HG02973 (cell line): Measurements from ENCODE around the gene LYPD6.
"Not testable (repeated sequence)": the region's sequence is repeated elsewhere in the genome, so short reads cannot be mapped to it uniquely, and the experiment has no call there.

Source experiments
- ATAC-seq: cut with Tn5 transposase; IDR thresholded peaks from one replicate; pipeline ENCODE4 v1.9.1; 2021; ENCODE audit warnings: moderate library complexity; ENCODE audit not compliant: unreplicated experiment

LYPD6 gene

DNA sequence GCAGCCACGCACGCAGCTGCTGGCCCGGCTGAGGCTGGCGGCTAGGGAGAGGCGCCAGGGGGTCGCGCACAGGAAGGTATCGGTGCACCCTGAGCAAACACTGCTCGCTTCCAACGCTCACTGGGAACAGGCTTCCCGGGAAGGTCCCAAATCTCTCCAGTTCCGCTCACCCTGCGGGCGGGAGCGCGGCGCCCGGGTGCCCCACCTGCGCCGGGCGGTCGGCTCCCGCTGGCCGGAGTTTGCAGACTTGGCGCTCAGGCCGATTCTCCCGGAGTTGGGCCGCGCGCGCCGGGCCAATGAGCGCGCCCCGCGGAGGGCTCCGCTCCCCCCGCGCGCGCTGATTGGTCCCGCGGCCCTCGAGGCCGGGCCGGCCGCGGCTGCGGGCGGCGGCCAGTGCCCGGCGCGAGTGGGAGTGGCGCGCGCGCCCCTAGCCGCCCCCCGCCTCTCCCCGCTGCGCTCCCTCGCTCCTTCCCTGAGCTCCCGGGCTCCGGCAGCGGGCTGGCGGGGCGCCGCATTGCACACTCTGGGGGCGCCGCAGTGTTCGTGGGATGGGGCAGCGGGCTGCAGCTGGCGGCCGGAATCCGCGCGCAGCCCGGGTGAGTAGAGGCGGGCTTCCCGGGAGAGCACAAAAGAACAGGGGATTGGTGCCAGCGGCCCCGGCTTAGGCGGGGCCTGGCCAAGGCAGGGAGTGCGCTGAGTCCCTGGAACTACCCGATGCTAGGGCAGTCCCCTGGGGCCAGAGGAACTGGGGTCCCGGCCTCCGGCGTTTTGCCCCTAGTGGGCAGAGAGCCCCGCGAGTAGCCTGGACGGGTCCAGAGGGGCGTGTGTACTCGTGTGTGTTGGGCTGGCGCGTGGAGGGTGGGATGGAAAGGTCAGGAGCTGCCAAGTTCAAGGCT is at the start of gene LYPD6:
Gene LYPD6 (plus strand): TSS at position 461 of the 896 bp plus-strand sequence. CDS start 107,122 bp downstream, outside the sequence.
- ATAC-seq, result peak; percentile 61

DNA sequence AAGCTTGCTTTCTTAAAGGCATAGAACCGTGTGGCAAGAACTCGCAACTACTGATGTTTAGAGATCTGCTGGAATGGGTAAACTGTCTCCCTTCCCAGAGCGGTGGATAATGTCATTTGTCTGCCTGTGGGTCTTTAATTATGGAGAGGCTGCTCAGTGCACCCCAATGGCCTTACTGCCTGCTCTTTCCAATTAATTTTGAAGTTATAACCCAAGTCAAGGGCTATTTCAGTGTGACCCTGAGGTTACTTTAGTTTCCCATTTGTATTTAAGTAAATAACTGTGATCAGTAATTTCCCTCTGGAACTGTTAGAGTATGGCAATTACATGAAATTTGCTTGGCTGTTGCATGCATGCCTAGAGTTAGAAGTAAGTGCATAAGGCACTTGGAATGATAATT is 48.9 kb upstream of the LYPD6 start:
- ATAC-seq, result no peak

- no peak for ATAC-seq
These were observed 39.7 kb upstream of the LYPD6 start for GRCh38 chr2:149290662-149291061.

- no peak for ATAC-seq
These were observed 38.5 kb upstream of the LYPD6 start for GRCh38 chr2:149291881-149292280.

- no peak for ATAC-seq
These were observed 34.4 kb upstream of the LYPD6 start for GRCh38 chr2:149296031-149296430.

- ATAC-seq, result no peak
These were observed 23.4 kb upstream of the LYPD6 start for GRCh38 chr2:149307014-149307413.

DNA sequence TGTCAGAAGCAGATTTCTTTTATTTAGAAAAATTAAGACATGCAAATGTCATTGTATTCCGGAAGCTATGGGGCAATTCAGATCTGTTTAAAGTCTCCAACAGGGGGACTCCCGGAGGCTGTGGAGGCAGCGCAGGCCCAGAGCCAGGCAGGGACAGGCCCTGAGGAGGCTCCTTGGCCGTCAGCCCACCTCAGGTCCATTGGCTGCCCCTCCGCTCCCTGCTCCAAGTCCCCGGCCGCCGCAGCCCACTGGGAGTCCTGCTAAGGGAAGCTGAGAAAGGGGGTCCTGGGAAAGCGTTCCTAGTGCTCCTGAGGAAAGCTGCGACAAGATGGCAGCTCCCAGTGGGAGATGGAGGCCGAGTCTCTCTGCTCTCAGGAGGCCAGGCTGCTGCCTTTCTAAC is 20.0 kb upstream of the LYPD6 start:
- ATAC-seq, result no peak

GRCh38 chr2:149312039-149312438 is 18.3 kb upstream of the LYPD6 start:
- no peak for ATAC-seq

DNA sequence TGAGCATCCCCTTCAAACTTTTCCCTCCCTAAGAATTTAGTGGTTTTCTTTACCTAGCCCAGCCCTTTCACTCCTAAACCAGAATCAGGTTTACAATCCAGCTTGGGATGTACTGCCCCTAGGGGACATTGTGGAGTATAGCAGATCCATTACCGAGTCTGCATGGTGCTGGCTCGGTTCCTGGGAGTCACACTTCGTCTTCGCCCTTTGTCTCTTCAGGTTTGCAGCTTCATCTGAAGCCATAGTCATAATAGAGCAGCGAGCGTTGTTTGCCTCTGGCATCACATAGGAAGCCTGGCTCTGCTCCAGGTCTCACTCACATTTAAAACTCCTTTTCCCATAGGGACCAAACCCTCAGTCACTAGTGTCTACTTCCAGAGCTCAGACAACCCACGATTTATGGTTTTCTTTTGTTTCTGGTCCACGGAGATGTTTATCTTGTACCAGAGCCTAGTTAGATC is 16.8 kb upstream of the LYPD6 start:
- ATAC-seq, result peak; percentile 92

GRCh38 chr2:149314687-149315086 is 15.7 kb upstream of the LYPD6 start:
- ATAC-seq, result no peak

- ATAC-seq, result no peak
These were observed 14.9 kb upstream of the LYPD6 start for GRCh38 chr2:149315461-149315860.

- not testable (repeated sequence) for ATAC-seq
These were observed 11.8 kb upstream of the LYPD6 start for GRCh38 chr2:149318566-149318965.

DNA sequence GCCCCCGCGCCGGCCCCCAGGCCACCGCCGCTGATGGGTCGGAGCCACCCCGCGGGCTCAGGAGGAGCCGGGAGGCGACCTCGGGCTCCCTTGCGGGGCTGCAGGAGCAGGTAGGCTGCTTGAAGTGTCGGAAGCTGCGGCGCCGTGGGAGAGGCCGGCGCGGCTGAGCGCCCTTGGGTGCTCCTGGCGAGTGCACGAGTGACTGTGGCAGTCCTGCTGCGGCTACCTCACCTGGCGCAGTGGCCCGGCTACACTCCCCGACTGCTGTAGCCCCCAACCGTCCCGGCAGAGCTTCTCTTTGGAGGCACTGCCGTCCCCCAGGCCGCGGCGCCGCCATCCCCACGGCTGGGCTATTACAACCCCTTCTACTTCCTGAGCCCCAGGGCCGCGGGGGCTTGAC is 10.0 kb upstream of the LYPD6 start:
- ATAC-seq, result no peak

DNA sequence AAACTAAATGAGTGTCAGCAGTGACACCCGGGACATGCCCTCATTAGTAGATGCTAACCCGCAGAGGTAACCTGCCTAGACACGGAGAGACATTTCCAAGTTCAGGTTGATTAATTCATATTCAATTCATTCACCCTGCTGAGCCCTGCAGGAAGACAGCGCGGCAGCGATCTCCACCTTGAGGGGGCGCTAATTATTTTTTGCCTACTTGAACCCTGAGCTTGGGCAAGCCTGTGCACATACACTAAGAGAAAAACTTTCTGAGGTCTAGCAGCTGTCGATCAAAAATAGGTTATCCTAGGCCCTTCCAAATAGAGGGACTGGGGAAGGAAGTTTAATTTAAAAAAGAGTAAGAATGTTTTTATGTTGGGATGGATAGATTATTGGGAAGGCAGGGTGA is 1.3 kb upstream of the LYPD6 start:
- no peak for ATAC-seq

DNA sequence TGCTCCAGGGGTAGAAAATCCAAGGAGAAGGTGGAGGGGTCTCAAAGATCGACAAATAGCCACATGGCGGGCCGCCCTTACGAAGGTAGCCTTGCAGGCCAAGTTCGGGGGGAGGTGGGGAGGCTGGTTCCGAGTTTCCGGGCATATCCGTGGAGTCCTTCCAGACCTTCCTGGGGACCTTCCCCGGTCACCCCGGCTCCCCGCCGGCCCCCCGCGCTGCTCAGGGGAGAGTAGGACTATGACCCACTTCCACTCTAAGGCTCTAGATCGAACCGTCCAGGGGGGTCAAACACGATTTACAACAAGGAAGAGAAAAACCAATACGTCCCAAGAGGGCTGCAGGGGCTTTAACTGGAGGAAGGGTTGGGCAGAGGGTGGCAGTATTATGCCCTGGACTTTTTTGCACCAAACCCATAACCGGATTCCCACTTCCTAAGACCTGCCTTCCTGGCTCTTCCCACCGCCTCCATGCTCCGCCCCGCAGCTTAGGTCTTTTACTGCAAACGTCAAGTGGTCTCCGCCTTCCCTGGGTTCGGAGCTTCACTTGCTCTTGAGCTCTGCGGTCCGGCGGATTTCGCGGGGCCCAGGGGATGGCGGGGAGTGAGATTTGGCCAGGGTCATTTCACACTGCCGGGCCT is 779 bp upstream of the LYPD6 start:
- ATAC-seq, result no peak

DNA sequence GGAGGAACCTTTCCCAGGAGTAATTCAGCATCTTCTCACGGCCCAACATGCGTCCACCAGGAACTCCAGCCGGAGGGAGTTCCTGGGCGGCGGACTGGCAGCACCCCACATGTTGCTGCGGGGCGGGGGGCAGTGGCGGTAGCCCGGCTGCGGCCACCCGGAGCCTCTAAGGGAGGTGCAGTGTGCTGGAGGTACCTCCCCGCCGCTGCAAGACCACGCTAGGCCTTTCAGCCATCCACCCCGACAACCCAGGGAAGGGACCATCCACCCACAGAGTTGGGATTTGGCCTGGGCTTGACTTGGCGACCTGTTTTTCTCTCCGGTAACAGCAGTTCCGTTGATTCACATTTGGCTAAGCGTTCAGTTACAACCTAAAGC is 625 bp downstream of the LYPD6 start:
- ATAC-seq, result peak; percentile 24

GRCh38 chr2:149332364-149332763 is 2.0 kb downstream of the LYPD6 start:
- ATAC-seq, result no peak

DNA sequence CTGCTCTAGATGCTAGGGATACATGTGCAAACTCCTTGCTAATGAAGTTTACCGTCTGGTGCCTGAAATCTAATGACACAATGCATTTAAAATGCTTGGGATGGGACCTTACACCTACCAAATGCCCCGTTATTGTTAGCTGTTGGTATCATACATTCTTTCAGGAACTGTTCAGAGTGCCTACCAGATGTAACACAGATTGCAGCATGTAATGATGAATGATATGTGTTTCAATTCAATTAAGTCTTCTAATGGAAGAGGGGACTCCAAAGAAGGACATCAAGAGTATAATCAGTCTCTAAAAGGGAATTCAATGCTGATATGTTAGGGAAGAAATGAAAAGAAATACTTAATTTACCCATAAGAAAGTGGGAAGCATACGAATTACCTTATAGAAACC is 3.2 kb downstream of the LYPD6 start:
- no peak for ATAC-seq

DNA sequence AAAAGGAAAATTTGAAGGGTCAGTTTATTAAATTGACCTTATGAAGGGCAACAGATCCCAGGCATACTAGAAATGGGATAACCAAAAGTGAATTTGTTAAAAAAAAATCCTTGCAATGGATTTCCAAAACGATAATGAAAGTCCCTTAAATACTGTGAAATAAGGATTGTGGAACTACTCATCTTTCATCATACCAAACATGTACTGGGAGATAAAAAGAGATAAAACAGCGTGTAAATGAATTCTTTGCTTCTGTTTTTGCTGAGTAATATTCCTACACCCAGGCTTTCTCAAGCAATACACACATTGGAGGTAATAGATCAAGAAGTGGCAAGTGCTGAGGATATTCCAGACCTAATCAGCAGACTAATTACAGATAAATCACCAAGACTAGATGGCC is 3.8 kb downstream of the LYPD6 start:
- ATAC-seq, result no peak

GRCh38 chr2:149339324-149339723 is 8.9 kb downstream of the LYPD6 start:
- no peak for ATAC-seq

DNA sequence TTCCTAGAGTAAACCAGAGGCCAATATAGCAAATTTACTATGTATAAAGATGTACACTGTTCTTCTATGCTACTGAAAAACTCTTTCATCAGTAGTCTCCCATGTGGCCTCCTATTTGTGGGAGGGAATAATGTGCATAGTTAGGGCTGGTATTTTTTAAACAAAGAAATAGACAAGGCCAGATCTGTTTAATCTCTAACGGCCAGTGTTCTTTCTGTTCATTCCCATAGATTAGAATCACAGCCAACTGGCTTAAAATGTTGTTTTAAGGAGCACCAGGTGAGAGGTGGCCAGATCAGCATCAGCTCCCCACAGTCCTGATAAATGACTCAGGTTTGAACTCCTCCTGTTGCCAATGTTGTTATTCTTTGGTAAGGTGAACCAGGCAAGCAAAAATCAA is 12.1 kb downstream of the LYPD6 start:
- ATAC-seq, result no peak

- ATAC-seq, result no peak
These were observed 13.7 kb downstream of the LYPD6 start for GRCh38 chr2:149344105-149344504.
